CD14-positive monocyte (primary cell): ENCODE data around the gene CRTC2. TPM values are rescaled to one million over a fixed set of nuclear protein-coding genes. Genes with fewer than 3 reads are reported as not detected.

Source experiments
- DNase-seq, 3 donors: peaks; one replicate each; pipeline ENCODE4 v3.0.0-alpha.2; 2011 to 2022
- H2AFZ ChIP-seq: 2 replicates; pipeline ENCODE4 v1.6.0; 2012; ENCODE audit warnings: mild to moderate bottlenecking, low read depth, low read length, inconsistent platforms; ENCODE audit not compliant: insufficient read depth, poor library complexity, severe bottlenecking
- H3K27ac ChIP-seq, 2 donors: 1 replicate in 1 of 2; 2 replicates in 1 of 2; pipeline ENCODE4 v1.5.1; 2012 to 2013; ENCODE audit warnings: low read length in 2 of 2, control low read depth in 1 of 2, inconsistent platforms in 1 of 2, low read depth in 1 of 2, mild to moderate bottlenecking in 1 of 2
- H3K27me3 ChIP-seq, 2 donors: one replicate each; pipeline versions ENCODE4 v1.6.0 to v1.6.1; 2011 to 2013; ENCODE audit warnings: low read length in 2 of 2; ENCODE audit not compliant: control insufficient read depth in 2 of 2, insufficient read depth in 2 of 2
- H3K36me3 ChIP-seq, 2 donors: replicated peaks in 1 of 2; 1 replicate in 1 of 2; 2 replicates in 1 of 2; pipeline versions ENCODE4 v1.5.1 to v1.6.1; 2012 to 2013; ENCODE audit warnings: low read length in 2 of 2, control low read depth in 1 of 2, inconsistent platforms in 1 of 2, mild to moderate bottlenecking in 1 of 2; ENCODE audit not compliant: insufficient read depth in 2 of 2, control insufficient read depth in 1 of 2
- H3K4me1 ChIP-seq, 2 donors: 1 replicate in 1 of 2; 2 replicates in 1 of 2; pipeline versions ENCODE4 v1.5.1 to v1.6.1; 2012 to 2013; ENCODE audit warnings: low read length in 2 of 2, control low read depth in 1 of 2, inconsistent platforms in 1 of 2, mild to moderate bottlenecking in 1 of 2, moderate library complexity in 1 of 2; ENCODE audit not compliant: insufficient read depth in 2 of 2, control insufficient read depth in 1 of 2
- H3K4me2 ChIP-seq: replicated peaks from 2 replicates; pipeline ENCODE3; 2012; ENCODE audit warnings: low read length, moderate library complexity, mild to moderate bottlenecking; ENCODE audit not compliant: poor library complexity, severe bottlenecking; ENCODE audit errors: extremely low read depth
- H3K4me3 ChIP-seq, 3 experiments: fragments of 200-600 bp in 1 of 3; sonication (generic) in 1 of 3; replicated peaks in 1 of 3; 1 replicate in 2 of 3; 2 replicates in 1 of 3; pipeline ENCODE4 v1.5.1; 2011 to 2013; ENCODE audit warnings: low read length in 3 of 3, mild to moderate bottlenecking in 3 of 3, control low read depth in 2 of 3, low read depth in 2 of 3, inconsistent platforms in 1 of 3, moderate library complexity in 1 of 3
- H3K79me2 ChIP-seq: 2 replicates; pipeline ENCODE4 v1.6.0; 2012; ENCODE audit warnings: mild to moderate bottlenecking, control low read depth, inconsistent platforms, low read length, moderate library complexity; ENCODE audit not compliant: insufficient read depth
- H3K9ac ChIP-seq: 2 replicates; pipeline ENCODE4 v1.6.0; 2017; ENCODE audit warnings: low read length, mild to moderate bottlenecking; ENCODE audit not compliant: insufficient read depth, poor library complexity, severe bottlenecking
- H3K9me3 ChIP-seq, 2 donors: replicated peaks in 1 of 2; 1 replicate in 1 of 2; 2 replicates in 1 of 2; pipeline versions ENCODE4 v1.5.1 to v1.6.1; 2012 to 2013; ENCODE audit warnings: low read length in 2 of 2, control low read depth in 1 of 2; ENCODE audit not compliant: control insufficient read depth in 1 of 2, insufficient read depth in 1 of 2
- H4K20me1 ChIP-seq: 2 replicates; pipeline ENCODE4 v1.6.0; 2012; ENCODE audit warnings: mild to moderate bottlenecking, low read length, control low read depth, moderate library complexity; ENCODE audit not compliant: insufficient read depth
- H3K27ac Mint-ChIP-seq, 7 donors: one replicate each; pipeline ENCODE4 v1.8.0; 2020; ENCODE audit warnings: mild to moderate bottlenecking in 7 of 7, mixed read lengths in 7 of 7, moderate library complexity in 6 of 7, inconsistent platforms in 2 of 7
- H3K27me3 Mint-ChIP-seq, 3 donors: one replicate each; pipeline ENCODE4 v1.8.0; 2021 to 2022; ENCODE audit warnings: low read depth in 3 of 3, mild to moderate bottlenecking in 3 of 3, mixed read lengths in 3 of 3, moderate library complexity in 3 of 3, inconsistent platforms in 1 of 3
- H3K36me3 Mint-ChIP-seq, 2 donors: one replicate each; pipeline ENCODE4 v1.8.0; 2020; ENCODE audit warnings: mixed read lengths in 2 of 2, inconsistent platforms in 1 of 2, mild to moderate bottlenecking in 1 of 2
- H3K4me1 Mint-ChIP-seq: one replicate; pipeline ENCODE4 v1.8.0; 2020; ENCODE audit warnings: mild to moderate bottlenecking, mixed read lengths
- H3K4me3 Mint-ChIP-seq, 2 donors: one replicate each; pipeline ENCODE4 v1.8.0; 2020; ENCODE audit warnings: mild to moderate bottlenecking in 2 of 2, mixed read lengths in 2 of 2, moderate library complexity in 1 of 2
- H3K9me3 Mint-ChIP-seq, 7 donors: one replicate each; pipeline ENCODE4 v1.8.0; 2020 to 2022; ENCODE audit warnings: mixed read lengths in 7 of 7, mild to moderate bottlenecking in 6 of 7, moderate library complexity in 6 of 7, inconsistent platforms in 2 of 7
- WGBS: methylation state at CpG from one replicate; pipeline ENCODE4 v1.1.5; 2013; ENCODE audit warnings: missing lambda C conversion rate; ENCODE audit not compliant: insufficient coverage; 5-methylcytosine and 5-hydroxymethylcytosine counted together
- intact Hi-C, 2 donors: fragments of 100-400 bp; cut with micrococcal nuclease; formaldehyde crosslinking; loops; one replicate each; pipeline versions ENCODE4 v1.15.0 to v1.15.1; 2023
- polyA plus RNA-seq, 3 donors: library from polyadenylated mRNA; depleted of rRNA in 1 of 3; unstranded in 2 of 3; stranded (reverse) in 1 of 3; fragments of 300-500 nt in 2 of 3; fragments of >200 nt in 1 of 3; fragmentation: Illumina TruSeq in 2 of 3; gene quantifications; 1 replicate in 2 of 3; 2 replicates in 1 of 3; pipeline ENCODE4 v1.2.3, GENCODE V29; 2012 to 2021
- TF ChIP-seq, protein P1 (sequence below): fragments of 200-600 bp; IDR thresholded peaks from one replicate; pipeline ENCODE4 v1.8.0; 2022; ENCODE audit warnings: antibody characterized with exemption, mild to moderate bottlenecking

Gene CRTC2
- polyA plus RNA-seq, 3 donors, result 13.7 to 86.0 (median 21.2) TPM

DNA sequence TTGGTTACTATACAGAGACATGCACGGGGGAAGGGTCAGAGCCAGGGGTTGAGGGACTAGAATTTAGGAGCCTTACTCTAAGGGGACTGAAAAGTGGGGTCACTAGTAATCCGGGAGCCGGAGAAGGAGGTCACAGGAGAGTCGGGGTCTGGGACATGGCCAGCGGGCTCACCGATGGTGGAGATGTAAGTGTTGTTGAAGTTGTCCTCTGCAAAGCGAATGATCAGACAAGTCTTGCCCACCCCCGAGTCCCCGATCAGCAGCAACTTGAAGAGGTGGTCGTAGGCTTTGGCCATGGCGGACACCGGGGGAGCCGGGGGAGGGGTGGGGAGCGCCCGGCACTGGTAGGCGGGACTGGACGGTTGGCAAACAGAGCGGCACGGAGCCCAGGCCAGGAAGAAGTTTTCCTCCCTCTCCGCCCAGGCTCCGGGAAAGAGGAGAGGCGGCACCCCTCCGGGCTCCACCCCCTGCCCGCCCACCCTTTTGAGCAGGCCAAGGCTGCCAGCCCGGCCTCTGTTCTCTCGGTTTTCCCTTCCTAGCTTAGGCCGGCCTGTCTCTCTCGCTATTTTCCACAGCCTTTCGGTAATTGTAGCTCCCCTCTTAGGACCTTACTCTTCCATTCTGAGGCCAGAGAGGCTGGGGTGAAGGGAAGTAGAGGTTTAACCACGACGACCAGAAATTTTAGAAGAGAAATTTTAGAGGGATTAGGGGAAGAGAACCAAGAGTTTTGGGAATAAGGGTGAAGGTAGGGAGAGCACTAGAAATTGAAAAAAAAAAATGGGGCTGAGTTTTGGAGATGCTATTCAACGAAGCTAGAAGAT is 27.7 kb upstream of the CRTC2 start, which contains the start of gene RAB13:
Gene RAB13 (minus strand): TSS at position 399 of the 821 bp plus-strand sequence. CDS start 103 bp downstream, at position 296.
- Histone ChIP-seq H3K79me2 (peaks cover 7% of the 10 kb centered on the region), H3K36me3 (no peaks in the 10 kb centered on the region), H3K4me3 (peak within 1 kb of the TSS; percentile 41 to 78 (median 57)), H4K20me1 (no peaks in the 10 kb centered on the region), H3K4me1 (peaks cover 38 to 49% of the 10 kb centered on the region in 2 donors), H3K4me2 (peak within 1 kb of the TSS; percentile 86), H3K27me3 (no peaks in the 10 kb centered on the region), H3K27ac (peak within 1 kb of the TSS in 1 of 2 donors; percentile 9), H3K9ac (peak within 1 kb of the TSS; percentile 29), H3K9me3 (no peaks in the 10 kb centered on the region), H2AFZ (peak within 1 kb of the TSS; percentile 83)
- peaks cover 0 to 2% (median 0%) of the 10 kb centered on the region in 7 donors for H3K9me3 Mint-ChIP-seq
- peak in 1 of 3 donors; percentile 20 for DNase-seq
- H3K36me3 Mint-ChIP-seq, result peaks cover 0 to under 1% of the 10 kb centered on the region in 2 donors
- peak within 1 kb of the TSS; percentile 77 to 90 (median 83) for H3K27ac Mint-ChIP-seq
- WGBS, result 1% methylated on average over 11 of the region's 32 CpGs
- H3K27me3 Mint-ChIP-seq, result peaks cover 2 to 6% (median 2%) of the 10 kb centered on the region in 3 donors
- peaks cover 50% of the 10 kb centered on the region for H3K4me1 Mint-ChIP-seq
- TF ChIP-seq, protein P1, sequence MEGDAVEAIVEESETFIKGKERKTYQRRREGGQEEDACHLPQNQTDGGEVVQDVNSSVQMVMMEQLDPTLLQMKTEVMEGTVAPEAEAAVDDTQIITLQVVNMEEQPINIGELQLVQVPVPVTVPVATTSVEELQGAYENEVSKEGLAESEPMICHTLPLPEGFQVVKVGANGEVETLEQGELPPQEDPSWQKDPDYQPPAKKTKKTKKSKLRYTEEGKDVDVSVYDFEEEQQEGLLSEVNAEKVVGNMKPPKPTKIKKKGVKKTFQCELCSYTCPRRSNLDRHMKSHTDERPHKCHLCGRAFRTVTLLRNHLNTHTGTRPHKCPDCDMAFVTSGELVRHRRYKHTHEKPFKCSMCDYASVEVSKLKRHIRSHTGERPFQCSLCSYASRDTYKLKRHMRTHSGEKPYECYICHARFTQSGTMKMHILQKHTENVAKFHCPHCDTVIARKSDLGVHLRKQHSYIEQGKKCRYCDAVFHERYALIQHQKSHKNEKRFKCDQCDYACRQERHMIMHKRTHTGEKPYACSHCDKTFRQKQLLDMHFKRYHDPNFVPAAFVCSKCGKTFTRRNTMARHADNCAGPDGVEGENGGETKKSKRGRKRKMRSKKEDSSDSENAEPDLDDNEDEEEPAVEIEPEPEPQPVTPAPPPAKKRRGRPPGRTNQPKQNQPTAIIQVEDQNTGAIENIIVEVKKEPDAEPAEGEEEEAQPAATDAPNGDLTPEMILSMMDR, result no peak
- intact Hi-C loops, result loop anchor here (2.0 to 5.0 kb wide), 5 partner anchors 64 to 475 kb away; partner anchors contain the start of genes GATAD2B (in 1 of the 2) and NPR1 (in 1 of the 2)
- peak within 1 kb of the TSS; percentile 80 to 95 for H3K4me3 Mint-ChIP-seq

DNA sequence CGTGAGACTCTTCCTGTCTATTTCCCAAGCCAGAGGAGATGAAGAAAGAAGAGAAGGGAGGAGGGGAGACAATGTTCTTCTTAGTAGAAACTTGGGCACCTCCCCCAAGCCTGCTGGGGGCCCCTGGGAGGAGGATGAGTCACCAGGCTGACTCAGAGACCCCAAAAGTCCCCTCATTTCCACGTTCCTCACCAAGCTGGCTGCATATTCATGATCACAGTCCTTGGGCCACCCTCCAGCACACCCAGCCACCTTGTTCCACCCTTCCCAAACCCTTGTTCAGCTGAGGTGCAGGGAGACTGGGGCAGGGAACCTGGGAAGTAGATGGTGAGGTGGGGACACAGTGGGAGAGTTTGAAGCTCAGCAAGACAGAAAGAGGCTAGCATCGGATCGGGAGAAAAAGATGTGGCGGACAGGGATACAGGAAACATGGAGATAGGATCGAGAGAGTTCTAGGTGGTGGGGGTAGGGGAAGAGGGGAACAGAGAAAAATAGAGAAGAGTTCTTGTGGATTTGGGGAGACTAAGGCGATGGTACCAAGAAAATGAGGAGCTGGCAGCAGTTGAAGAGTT is 27.0 kb upstream of the CRTC2 start:
- TF ChIP-seq, protein P1, result no peak
- Histone ChIP-seq H3K4me3 (peak overlapping the region in 1 of 3 experiments; percentile 78), H2AFZ (peak overlapping the region; percentile 83), H3K4me1 (peaks cover 37 to 49% of the 10 kb centered on the region in 2 donors), H3K9me3 (no peaks in the 10 kb centered on the region), H3K36me3 (no peaks in the 10 kb centered on the region), H4K20me1 (no peaks in the 10 kb centered on the region), H3K27me3 (no peaks in the 10 kb centered on the region), H3K9ac (peak overlapping the region; percentile 25), H3K27ac (no peak overlapping the region), H3K4me2 (peak overlapping the region; percentile 86), H3K79me2 (no peaks in the 10 kb centered on the region)
- 29% methylated on average over 5 of the region's 7 CpGs for WGBS
- Mint-ChIP-seq H3K4me1 (peaks cover 49% of the 10 kb centered on the region), H3K27ac (peak overlapping the region; percentile 20 to 88 (median 74)), H3K9me3 (peaks cover 0 to 2% (median 0%) of the 10 kb centered on the region in 7 donors), H3K36me3 (no peaks in the 10 kb centered on the region), H3K27me3 (peaks cover 2 to 6% (median 2%) of the 10 kb centered on the region in 3 donors), H3K4me3 (peak overlapping the region; percentile 80 to 95)
- peak; percentile 70 to 95 (median 81) for DNase-seq
- intact Hi-C loops, result loop anchor here (5.0 kb wide), 3 partner anchors 63 to 308 kb away; partner anchors contain the start of genes GATAD2B (in 1 of the 2) and NPR1 (in 1 of the 2)
